Measurements from ENCODE around the gene RPL3. TPM values are rescaled to one million over a fixed set of nuclear protein-coding genes. Genes with fewer than 3 reads are reported as not detected.

The RPL3 gene
- total RNA-seq, 2 donors from 2014 or later = 2,218 to 2,701 TPM

DNA sequence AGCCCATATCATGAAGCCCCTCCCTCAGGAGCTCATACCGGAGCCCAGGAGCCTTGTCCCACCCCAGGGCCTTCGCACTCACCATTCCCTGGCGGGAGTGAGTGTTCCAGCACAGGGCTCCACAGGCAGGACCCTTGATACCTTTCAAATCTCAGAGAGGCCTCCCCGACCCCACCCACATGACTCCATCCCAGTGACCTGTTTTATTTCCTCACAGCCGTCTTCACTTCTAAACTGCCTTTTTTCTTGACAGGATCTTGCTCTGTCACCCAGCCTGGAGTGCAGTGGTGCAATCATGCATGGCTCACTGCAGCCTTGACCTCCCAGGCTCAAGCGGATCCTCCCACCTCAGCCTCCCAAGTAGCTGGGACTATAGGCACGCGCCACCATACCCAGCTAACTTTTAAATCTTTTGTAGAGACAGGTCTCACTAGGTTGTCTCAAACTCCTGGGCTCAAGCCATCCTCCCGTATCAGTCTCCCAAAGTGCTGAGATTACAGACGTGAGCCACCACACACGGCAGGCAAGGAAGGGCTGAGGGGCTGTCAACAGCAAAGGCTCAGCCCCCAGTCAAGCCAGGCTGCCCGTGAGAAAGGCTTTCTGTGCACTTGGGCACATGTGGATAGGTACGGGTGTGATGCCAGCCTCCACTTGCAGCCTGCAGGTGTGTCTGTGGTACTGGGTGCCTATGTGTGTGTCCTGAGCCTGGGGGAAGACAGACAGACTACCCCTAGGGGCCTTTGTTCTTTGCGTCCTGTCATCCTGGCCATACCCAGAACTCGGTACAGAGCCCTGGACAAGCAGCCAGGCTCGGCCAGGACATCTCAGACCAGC lies 9.3 kb downstream of the RPL3 start:
- no peaks in the 10 kb centered on the region for H3K4me1 ChIP-seq (ENCODE audit: control insufficient read depth, insufficient read depth, low read length)
- H3K36me3 ChIP-seq (ENCODE audit: control insufficient read depth, insufficient read depth, low read length) = peaks cover 37% of the 10 kb centered on the region
- WGBS, 2 experiments (ENCODE audit: insufficient coverage in 1 of 2, insufficient read length in 1 of 2) = 87 to 89% methylated on average over 10 to 16 of the region's 16 CpGs
- peak overlapping the region; percentile 24 for H3K27ac ChIP-seq (ENCODE audit: low read depth, low read length)
- no peak overlapping the region for H3K4me3 ChIP-seq (ENCODE audit: low read length)
- Mint-ChIP-seq H3K36me3 (ENCODE audit: low read depth) (peaks cover 58% of the 10 kb centered on the region), H3K4me3 (no peak overlapping the region), H3K27ac (no peak overlapping the region), H3K9me3 (no peaks in the 10 kb centered on the region), H3K27me3 (ENCODE audit: insufficient read depth) (no peaks in the 10 kb centered on the region), H3K4me1 (peaks cover 11% of the 10 kb centered on the region)
- no peak for DNase-seq
- no peaks in the 10 kb centered on the region for H3K27me3 ChIP-seq (ENCODE audit: control insufficient read depth, insufficient read depth, low read length, poor library complexity, severe bottlenecking)
- no peaks in the 10 kb centered on the region for H3K9me3 ChIP-seq (ENCODE audit: control insufficient read depth, low read length)
- H3K9ac ChIP-seq (ENCODE audit: extremely low read depth, low read length, poor library complexity, severe bottlenecking) = no peak overlapping the region
- TF ChIP-seq, protein P1, sequence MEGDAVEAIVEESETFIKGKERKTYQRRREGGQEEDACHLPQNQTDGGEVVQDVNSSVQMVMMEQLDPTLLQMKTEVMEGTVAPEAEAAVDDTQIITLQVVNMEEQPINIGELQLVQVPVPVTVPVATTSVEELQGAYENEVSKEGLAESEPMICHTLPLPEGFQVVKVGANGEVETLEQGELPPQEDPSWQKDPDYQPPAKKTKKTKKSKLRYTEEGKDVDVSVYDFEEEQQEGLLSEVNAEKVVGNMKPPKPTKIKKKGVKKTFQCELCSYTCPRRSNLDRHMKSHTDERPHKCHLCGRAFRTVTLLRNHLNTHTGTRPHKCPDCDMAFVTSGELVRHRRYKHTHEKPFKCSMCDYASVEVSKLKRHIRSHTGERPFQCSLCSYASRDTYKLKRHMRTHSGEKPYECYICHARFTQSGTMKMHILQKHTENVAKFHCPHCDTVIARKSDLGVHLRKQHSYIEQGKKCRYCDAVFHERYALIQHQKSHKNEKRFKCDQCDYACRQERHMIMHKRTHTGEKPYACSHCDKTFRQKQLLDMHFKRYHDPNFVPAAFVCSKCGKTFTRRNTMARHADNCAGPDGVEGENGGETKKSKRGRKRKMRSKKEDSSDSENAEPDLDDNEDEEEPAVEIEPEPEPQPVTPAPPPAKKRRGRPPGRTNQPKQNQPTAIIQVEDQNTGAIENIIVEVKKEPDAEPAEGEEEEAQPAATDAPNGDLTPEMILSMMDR (conservative IDR thresholded peaks at IDR 0.05) = no peak

DNA sequence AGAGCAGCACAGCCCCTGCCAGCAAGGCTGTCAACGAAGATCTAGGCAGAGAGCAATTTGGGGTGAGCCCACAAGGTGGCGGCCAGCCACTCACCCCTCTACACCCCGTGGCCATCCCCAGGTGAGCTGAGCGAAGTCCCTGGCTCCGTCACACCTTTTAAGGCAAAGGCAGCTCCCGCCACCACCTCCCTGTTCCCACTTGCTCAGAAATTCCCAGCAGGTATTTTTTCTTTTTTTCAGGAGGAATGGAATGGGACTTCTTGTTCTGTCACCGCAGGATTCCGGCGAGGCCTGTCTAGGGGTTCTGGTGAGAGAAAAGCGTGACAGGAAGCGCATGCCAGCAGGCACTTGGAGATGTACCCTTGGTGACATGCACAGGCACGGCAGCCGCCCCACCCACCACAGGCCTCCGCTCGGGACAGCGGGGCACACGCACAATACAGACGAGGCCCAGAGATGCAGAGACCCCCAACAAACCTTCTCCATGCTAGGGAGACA lies 10.0 kb downstream of the RPL3 start:
- Mint-ChIP-seq H3K36me3 (ENCODE audit: low read depth) (peaks cover 52% of the 10 kb centered on the region), H3K9me3 (no peaks in the 10 kb centered on the region), H3K27me3 (ENCODE audit: insufficient read depth) (no peaks in the 10 kb centered on the region), H3K4me3 (no peak overlapping the region), H3K4me1 (peaks cover 9% of the 10 kb centered on the region), H3K27ac (peak overlapping the region; percentile 70)
- Histone ChIP-seq H3K4me1 (ENCODE audit: control insufficient read depth, insufficient read depth, low read length) (no peaks in the 10 kb centered on the region), H3K9me3 (ENCODE audit: control insufficient read depth, low read length) (no peaks in the 10 kb centered on the region), H3K4me3 (ENCODE audit: low read length) (no peak overlapping the region), H3K36me3 (ENCODE audit: control insufficient read depth, insufficient read depth, low read length) (peaks cover 30% of the 10 kb centered on the region), H3K27me3 (ENCODE audit: control insufficient read depth, insufficient read depth, low read length, poor library complexity, severe bottlenecking) (no peaks in the 10 kb centered on the region), H3K9ac (ENCODE audit: extremely low read depth, low read length, poor library complexity, severe bottlenecking) (no peak overlapping the region), H3K27ac (ENCODE audit: low read depth, low read length) (no peak overlapping the region)
- 73 to 75% methylated on average over 8 to 18 of the region's 18 CpGs for WGBS, 2 experiments (ENCODE audit: insufficient coverage in 1 of 2, insufficient read length in 1 of 2)
- peak; percentile 86 for DNase-seq
- TF ChIP-seq, protein P1 (conservative IDR thresholded peaks at IDR 0.05) = peak; percentile 49

DNA sequence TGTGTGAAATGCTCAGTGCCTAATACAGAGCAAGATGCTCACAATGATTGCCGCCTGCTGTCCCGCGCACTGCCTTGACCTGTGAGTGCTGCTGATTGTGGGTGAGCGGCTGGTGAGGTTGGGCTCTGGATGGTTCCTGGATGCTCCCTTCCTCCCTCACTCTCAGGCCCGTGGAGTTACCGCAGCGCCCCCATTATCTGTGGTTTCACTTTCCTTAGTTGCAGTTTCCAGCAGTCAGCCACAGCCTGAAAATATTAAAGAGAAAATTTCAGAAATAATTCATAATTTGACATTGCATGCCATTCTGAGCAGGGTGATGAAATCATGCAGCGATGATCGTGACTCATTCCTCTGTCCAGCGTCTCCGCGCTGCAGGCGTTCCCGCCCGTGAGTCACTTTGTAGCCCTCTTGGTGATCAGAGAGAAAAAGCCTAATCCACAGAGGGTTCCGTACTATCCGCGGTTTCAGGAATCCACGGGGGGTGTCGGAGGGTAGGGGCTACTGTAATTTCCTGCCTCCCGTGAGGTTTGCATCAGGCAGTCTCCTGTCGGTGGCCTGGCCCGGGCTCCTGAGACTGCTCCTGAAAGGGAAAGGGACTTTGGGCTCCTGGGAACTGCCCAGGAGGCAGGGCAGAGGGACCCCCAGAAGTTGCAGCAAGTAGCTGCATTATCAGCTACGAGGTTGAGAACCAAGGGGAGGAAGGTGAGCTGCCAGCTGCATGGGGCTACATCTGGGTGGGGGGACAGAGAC lies 10.6 kb downstream of the RPL3 start:
- DNase-seq = peak; percentile 74
- no peak overlapping the region for H3K9ac ChIP-seq (ENCODE audit: extremely low read depth, low read length, poor library complexity, severe bottlenecking)
- 70 to 74% methylated on average over 18 to 24 of the region's 24 CpGs for WGBS, 2 experiments (ENCODE audit: insufficient coverage in 1 of 2, insufficient read length in 1 of 2)
- TF ChIP-seq, protein P1 (conservative IDR thresholded peaks at IDR 0.05) = no peak
- Mint-ChIP-seq H3K9me3 (no peaks in the 10 kb centered on the region), H3K27ac (peak overlapping the region; percentile 70), H3K27me3 (ENCODE audit: insufficient read depth) (no peaks in the 10 kb centered on the region), H3K4me3 (no peak overlapping the region), H3K4me1 (peaks cover 9% of the 10 kb centered on the region), H3K36me3 (ENCODE audit: low read depth) (peaks cover 45% of the 10 kb centered on the region)
- no peak overlapping the region for H3K27ac ChIP-seq (ENCODE audit: low read depth, low read length)
- H3K36me3 ChIP-seq (ENCODE audit: control insufficient read depth, insufficient read depth, low read length) = peaks cover 24% of the 10 kb centered on the region
- no peaks in the 10 kb centered on the region for H3K9me3 ChIP-seq (ENCODE audit: control insufficient read depth, low read length)
- no peak overlapping the region for H3K4me3 ChIP-seq (ENCODE audit: low read length)
- H3K27me3 ChIP-seq (ENCODE audit: control insufficient read depth, insufficient read depth, low read length, poor library complexity, severe bottlenecking) = no peaks in the 10 kb centered on the region
- H3K4me1 ChIP-seq (ENCODE audit: control insufficient read depth, insufficient read depth, low read length) = no peaks in the 10 kb centered on the region

Data from endodermal cell (in vitro differentiated cells).